BLaER1 treated with 17β-estradiol and CSF1 and Interleukin-3, amounts not matched to agents 10 nM and 100 nM (cell line): ENCODE measurements around the gene TXNDC16.

Experiments used
- H3K27ac ChIP-seq, 11 experiments: shearing (Covaris generic); formaldehyde crosslinking; 2 replicates each; pipeline ENCODE4 v1.8.1; 2022
- H3K27me3 ChIP-seq, 11 experiments: shearing (Covaris generic); formaldehyde crosslinking; 2 replicates each; pipeline ENCODE4 v1.8.1; 2022
- H3K36me3 ChIP-seq, 11 experiments: shearing (Covaris generic); formaldehyde crosslinking; 2 replicates each; pipeline ENCODE4 v1.8.1; 2022
- H3K4me1 ChIP-seq, 10 experiments: shearing (Covaris generic); formaldehyde crosslinking; 2 replicates each; pipeline ENCODE4 v1.8.1; 2022
- H3K4me2 ChIP-seq, 11 experiments: shearing (Covaris generic); formaldehyde crosslinking; 2 replicates each; pipeline ENCODE4 v1.8.1; 2022
- H3K4me3 ChIP-seq, 10 experiments: shearing (Covaris generic); formaldehyde crosslinking; 2 replicates each; pipeline ENCODE4 v1.8.1; 2022
- H3K9ac ChIP-seq, 11 experiments: shearing (Covaris generic); formaldehyde crosslinking; 2 replicates each; pipeline ENCODE4 v1.8.1; 2022
- H3K9me3 ChIP-seq, 11 experiments: shearing (Covaris generic); formaldehyde crosslinking; replicated peaks in 1 of 11; 2 replicates each; pipeline ENCODE4 v1.8.1; 2022
- H4K20me1 ChIP-seq, 11 experiments: shearing (Covaris generic); formaldehyde crosslinking; 2 replicates each; pipeline ENCODE4 v1.8.1; 2022
- Cebpa-rat ChIP-seq, 11 experiments: shearing (Covaris generic); IDR thresholded peaks; 2 replicates each; pipeline ENCODE4 v1.8.1; 2022

TXNDC16 gene

GRCh38 chr14:52550661-52551060, 1.6 kb downstream of the TXNDC16 start:
- peaks cover 27 to 41% (median 36%) of the 10 kb centered on the region in 10 experiments for H3K4me1 ChIP-seq
- peak overlapping the region; percentile 72 to 98 (median 88) for H3K4me2 ChIP-seq
- peaks cover 0 to 16% (median 0%) of the 10 kb centered on the region in 11 experiments; a peak in 3 of 22 replicates for H3K36me3 ChIP-seq
- TF ChIP-seq Cebpa-rat (IDR thresholded peaks at IDR 0.05), result no peak
- peaks cover 0 to 7% (median 0%) of the 10 kb centered on the region in 11 experiments; a peak in 3 of 22 replicates for H4K20me1 ChIP-seq
- no peaks in the 10 kb centered on the region for H3K9me3 ChIP-seq
- peak overlapping the region in 8 of 10 experiments; percentile 73 to 85 (median 80); a peak in 13 of 20 replicates for H3K4me3 ChIP-seq
- no peaks in the 10 kb centered on the region for H3K27me3 ChIP-seq
- H3K27ac ChIP-seq, result peak overlapping the region in 5 of 11 experiments; percentile 19 to 79 (median 74); a peak in 3 of 22 replicates
- peak overlapping the region in 9 of 11 experiments; percentile 80 to 85 (median 83); a peak in 16 of 22 replicates for H3K9ac ChIP-seq

DNA sequence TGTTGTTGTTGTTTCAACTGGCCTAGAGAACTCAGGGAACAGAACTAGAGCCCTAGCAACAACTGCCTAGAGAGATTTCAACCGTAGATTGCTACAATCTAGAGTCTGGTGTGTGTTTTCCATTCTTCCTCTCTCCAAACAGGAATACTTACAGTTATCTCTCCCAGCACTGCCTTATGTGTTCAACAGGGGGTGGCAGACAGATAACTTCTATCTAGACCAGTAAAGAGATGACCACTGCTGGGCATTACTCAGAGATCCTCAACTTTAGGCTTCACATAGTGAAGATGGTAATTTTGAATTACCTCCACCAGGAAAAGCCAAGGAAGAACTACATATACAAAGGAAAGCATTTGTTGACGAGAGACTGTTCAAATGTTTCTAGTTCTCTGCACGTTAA, 4.8 kb downstream of the TXNDC16 start:
- Histone ChIP-seq H3K4me3 (no peak overlapping the region), H3K27ac (no peak overlapping the region), H4K20me1 (peaks cover 0 to 7% (median 0%) of the 10 kb centered on the region in 11 experiments; a peak in 3 of 22 replicates), H3K4me1 (peaks cover 16 to 31% (median 26%) of the 10 kb centered on the region in 10 experiments), H3K9ac (no peak overlapping the region), H3K27me3 (no peaks in the 10 kb centered on the region), H3K4me2 (no peak overlapping the region), H3K9me3 (no peaks in the 10 kb centered on the region), H3K36me3 (peaks cover 0 to 16% (median 4%) of the 10 kb centered on the region in 11 experiments; a peak in 5 of 22 replicates)
- TF ChIP-seq Cebpa-rat (IDR thresholded peaks at IDR 0.05), result no peak

DNA sequence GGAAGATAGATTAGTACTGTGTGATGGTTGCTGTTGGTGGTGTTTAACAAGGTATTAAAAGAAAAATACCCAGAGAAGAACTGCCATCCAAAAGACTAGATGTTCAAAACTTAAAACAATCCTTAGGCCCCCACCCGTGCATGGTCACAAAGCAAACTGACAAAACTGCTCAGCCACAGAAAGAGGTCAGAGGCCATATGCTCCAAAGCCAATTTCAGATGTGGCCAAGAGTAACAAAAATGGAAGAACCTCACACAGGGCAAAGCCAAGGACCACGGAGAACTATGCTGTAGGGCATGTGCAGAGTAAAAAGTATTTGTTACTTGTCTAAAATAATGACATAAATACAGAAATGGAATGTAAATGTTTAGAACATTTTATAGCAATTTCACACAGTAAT, 5.3 kb downstream of the TXNDC16 start:
- TF ChIP-seq Cebpa-rat (IDR thresholded peaks at IDR 0.05), result no peak
- Histone ChIP-seq H3K4me3 (no peak overlapping the region), H3K4me2 (no peak overlapping the region), H3K27me3 (no peaks in the 10 kb centered on the region), H3K4me1 (peaks cover 16 to 31% (median 26%) of the 10 kb centered on the region in 10 experiments), H3K27ac (no peak overlapping the region), H3K36me3 (peaks cover 0 to 20% (median 7%) of the 10 kb centered on the region in 11 experiments; a peak in 8 of 22 replicates), H3K9ac (no peak overlapping the region), H4K20me1 (peaks cover 0 to 7% (median 0%) of the 10 kb centered on the region in 11 experiments; a peak in 3 of 22 replicates), H3K9me3 (no peaks in the 10 kb centered on the region)

GRCh38 chr14:52546318-52546670, 6.0 kb downstream of the TXNDC16 start:
- Histone ChIP-seq H3K9ac (no peak overlapping the region; a peak in 1 of 22 replicates), H3K27me3 (no peaks in the 10 kb centered on the region), H3K36me3 (peaks cover 0 to 27% (median 7%) of the 10 kb centered on the region in 11 experiments; a peak in 11 of 22 replicates), H4K20me1 (peaks cover 0 to 7% (median 0%) of the 10 kb centered on the region in 11 experiments; a peak in 3 of 22 replicates), H3K4me2 (peak overlapping the region in 7 of 11 experiments; percentile 12 to 41 (median 20); a peak in 10 of 22 replicates), H3K4me1 (peaks cover 13 to 30% (median 24%) of the 10 kb centered on the region in 10 experiments), H3K9me3 (no peaks in the 10 kb centered on the region), H3K4me3 (no peak overlapping the region), H3K27ac (no peak overlapping the region)
- TF ChIP-seq Cebpa-rat (IDR thresholded peaks at IDR 0.05), result no peak

DNA sequence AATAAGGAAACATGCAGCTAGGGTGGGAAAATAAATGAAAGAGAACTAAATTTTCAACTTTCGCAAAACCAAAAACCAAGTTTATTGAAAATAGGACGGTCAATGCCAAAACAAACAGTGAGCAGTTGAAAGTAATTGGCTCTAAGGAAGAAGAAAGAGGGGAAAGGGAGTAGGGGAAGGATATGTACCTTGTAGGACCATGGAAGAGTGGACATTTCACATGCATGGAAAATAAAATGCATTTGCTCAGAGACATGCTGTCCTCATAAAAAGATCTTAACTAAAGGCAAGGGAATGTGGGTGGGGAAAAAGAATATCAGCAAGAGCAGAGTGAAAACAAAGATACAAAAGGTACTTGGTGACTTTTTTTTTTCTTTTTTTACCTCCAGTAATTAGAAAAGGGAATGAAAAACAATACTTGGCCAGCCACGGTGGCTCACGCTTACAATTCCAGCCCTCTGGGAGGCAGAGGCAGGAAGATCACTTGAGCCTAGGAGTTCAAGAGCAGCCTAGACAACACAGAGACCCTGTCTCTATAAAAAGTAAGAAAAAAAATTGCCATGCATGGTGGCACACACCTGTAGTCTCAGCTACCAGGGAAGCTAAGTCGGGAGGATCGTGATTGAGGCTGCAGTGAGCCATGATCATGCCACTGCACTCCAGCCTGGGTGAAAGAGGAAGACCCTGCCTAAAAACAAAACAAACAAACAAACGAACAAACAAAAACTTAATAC, 6.6 kb downstream of the TXNDC16 start:
- H4K20me1 ChIP-seq, result peaks cover 0 to 5% (median 0%) of the 10 kb centered on the region in 11 experiments; a peak in 2 of 22 replicates
- H3K27ac ChIP-seq, result no peak overlapping the region
- no peaks in the 10 kb centered on the region for H3K27me3 ChIP-seq
- H3K9ac ChIP-seq, result no peak overlapping the region
- H3K4me3 ChIP-seq, result no peak overlapping the region
- H3K4me2 ChIP-seq, result peak overlapping the region in 9 of 11 experiments; percentile 7 to 41 (median 14); a peak in 11 of 22 replicates
- no peaks in the 10 kb centered on the region for H3K9me3 ChIP-seq
- H3K4me1 ChIP-seq, result peaks cover 8 to 24% (median 18%) of the 10 kb centered on the region in 10 experiments
- H3K36me3 ChIP-seq, result peaks cover 0 to 32% (median 10%) of the 10 kb centered on the region in 11 experiments; a peak in 12 of 22 replicates
- no peak for TF ChIP-seq Cebpa-rat (IDR thresholded peaks at IDR 0.05)

GRCh38 chr14:52538623-52539022, 13.7 kb downstream of the TXNDC16 start:
- peak overlapping the region in 3 of 11 experiments; percentile 2 to 72 (median 57); a peak in 6 of 22 replicates for H3K4me2 ChIP-seq
- H3K27ac ChIP-seq, result no peak overlapping the region
- peaks cover 0 to 24% (median 0%) of the 10 kb centered on the region in 10 experiments; a peak in 6 of 20 replicates for H3K4me1 ChIP-seq
- no peak overlapping the region for H3K4me3 ChIP-seq
- no peaks in the 10 kb centered on the region for H3K27me3 ChIP-seq
- peaks cover 25 to 85% (median 55%) of the 10 kb centered on the region in 11 experiments for H3K36me3 ChIP-seq
- no peak for TF ChIP-seq Cebpa-rat (IDR thresholded peaks at IDR 0.05)
- no peaks in the 10 kb centered on the region for H3K9me3 ChIP-seq
- no peaks in the 10 kb centered on the region for H4K20me1 ChIP-seq
- no peak overlapping the region for H3K9ac ChIP-seq

GRCh38 chr14:52536269-52536668, 16.0 kb downstream of the TXNDC16 start:
- Histone ChIP-seq H3K4me3 (no peak overlapping the region), H3K4me2 (no peak overlapping the region), H4K20me1 (no peaks in the 10 kb centered on the region), H3K4me1 (peaks cover 0 to 24% (median 0%) of the 10 kb centered on the region in 10 experiments; a peak in 6 of 20 replicates), H3K36me3 (peaks cover 29 to 91% (median 65%) of the 10 kb centered on the region in 11 experiments), H3K9ac (no peak overlapping the region), H3K27me3 (no peaks in the 10 kb centered on the region), H3K27ac (no peak overlapping the region), H3K9me3 (no peaks in the 10 kb centered on the region)
- no peak for TF ChIP-seq Cebpa-rat (IDR thresholded peaks at IDR 0.05)

DNA sequence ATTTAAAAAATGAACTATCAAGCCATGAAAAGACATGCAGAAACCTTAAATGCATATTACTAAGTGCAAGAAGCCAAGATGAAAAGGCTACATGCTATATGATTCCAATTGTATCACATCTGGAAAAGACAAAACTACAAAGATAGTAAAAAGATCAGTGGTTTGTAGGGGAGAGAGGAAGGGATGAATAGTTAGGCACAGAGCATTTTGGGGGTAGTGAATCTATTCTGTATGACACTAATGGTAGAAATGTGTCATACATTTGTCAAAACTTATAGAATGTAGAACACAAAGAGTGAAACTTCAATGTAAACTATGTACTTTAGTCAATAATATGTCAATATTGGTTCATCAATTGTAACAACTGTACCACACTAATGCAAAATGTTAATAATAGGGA, 20.8 kb downstream of the TXNDC16 start:
- no peak overlapping the region for H3K27ac ChIP-seq
- no peak for TF ChIP-seq Cebpa-rat (IDR thresholded peaks at IDR 0.05)
- no peak overlapping the region for H3K9ac ChIP-seq
- peaks cover 29 to 60% (median 50%) of the 10 kb centered on the region in 11 experiments for H3K36me3 ChIP-seq
- no peaks in the 10 kb centered on the region; a peak in 1 of 22 replicates for H3K9me3 ChIP-seq
- H3K4me1 ChIP-seq, result no peaks in the 10 kb centered on the region
- no peaks in the 10 kb centered on the region for H3K27me3 ChIP-seq
- no peak overlapping the region for H3K4me3 ChIP-seq
- H4K20me1 ChIP-seq, result no peaks in the 10 kb centered on the region
- no peak overlapping the region for H3K4me2 ChIP-seq

- Histone ChIP-seq H4K20me1 (no peaks in the 10 kb centered on the region), H3K9ac (no peak overlapping the region), H3K4me3 (no peak overlapping the region), H3K27ac (no peak overlapping the region), H3K4me1 (no peaks in the 10 kb centered on the region), H3K27me3 (no peaks in the 10 kb centered on the region), H3K9me3 (no peaks in the 10 kb centered on the region; a peak in 1 of 22 replicates), H3K36me3 (peaks cover 0 to 20% (median 11%) of the 10 kb centered on the region in 11 experiments; a peak in 13 of 22 replicates), H3K4me2 (no peak overlapping the region)
- no peak for TF ChIP-seq Cebpa-rat (IDR thresholded peaks at IDR 0.05)
Observed at GRCh38 chr14:52527052-52527451, 25.3 kb downstream of the TXNDC16 start.
